ENCODE data around the gene NOC4L. TPM values are rescaled to one million over a fixed set of nuclear protein-coding genes. Genes with fewer than 3 reads are reported as not detected.

Gene NOC4L
- total RNA-seq, 1 experiment from 2014 or later: 29.8 TPM

- Histone ChIP-seq H3K27me3 (ENCODE audit: control insufficient read depth, insufficient read depth, low read length) (no peaks in the 10 kb centered on the region), H3K27ac (ENCODE audit: low read length) (no peak overlapping the region), H3K4me3 (ENCODE audit: low read depth in 2 of 2, low read length in 2 of 2) (no peak overlapping the region), H3K36me3 (ENCODE audit: control insufficient read depth, insufficient read depth, low read length) (no peaks in the 10 kb centered on the region), H3K4me1 (ENCODE audit: control insufficient read depth, insufficient read depth, low read length) (no peaks in the 10 kb centered on the region), H3K9me3 (ENCODE audit: control insufficient read depth, insufficient read depth, low read depth, low read length) (no peaks in the 10 kb centered on the region)
- ChIA-PET POLR2A (no interaction called here), CTCF (interaction anchor here (0.8 to 1.3 kb wide), 2 partner anchors 256 to 260 kb away, joined by 3 to 13 read pairs; no protein-coding TSS in a partner anchor)
- peak; percentile 24; the same call in 1 of the 2 replicates for ATAC-seq
- no peak for DNase-seq (ENCODE audit: low read depth, low spot score)
- TF ChIP-seq REST (IDR thresholded peaks at IDR 0.05; ENCODE audit: insufficient read depth in 1 of 2, low read depth in 2 of 2, low read length in 1 of 2): no peak
- no peak for TF ChIP-seq TCF7L2 (IDR thresholded peaks at IDR 0.05; ENCODE audit: low read depth, low read length)
- no peak for TF ChIP-seq CTCF (IDR thresholded peaks at IDR 0.05)
- intact Hi-C loops (cut with micrococcal nuclease; ENCODE audit: unreplicated experiment) (loop anchor here (10.0 kb wide), 2 partner anchors 60 to 250 kb away; no protein-coding TSS in a partner anchor), in situ Hi-C loops (cut with HindIII; ENCODE audit: low pct_unique_long_range_greater_than_20kb, low sequenced_read_pairs) (no loop called here)
- BruUV-seq (replicated peaks): no TSS peak
These were observed 10.1 kb downstream of the NOC4L start for GRCh38 chr12:132154341-132154761.

- Histone ChIP-seq H3K9me3 (ENCODE audit: control insufficient read depth, insufficient read depth, low read depth, low read length) (no peaks in the 10 kb centered on the region), H3K4me1 (ENCODE audit: control insufficient read depth, insufficient read depth, low read length) (no peaks in the 10 kb centered on the region), H3K36me3 (ENCODE audit: control insufficient read depth, insufficient read depth, low read length) (no peaks in the 10 kb centered on the region), H3K27me3 (ENCODE audit: control insufficient read depth, insufficient read depth, low read length) (no peaks in the 10 kb centered on the region), H3K4me3 (ENCODE audit: low read depth in 2 of 2, low read length in 2 of 2) (no peak overlapping the region), H3K27ac (ENCODE audit: low read length) (no peak overlapping the region)
- ATAC-seq (no peak), DNase-seq (ENCODE audit: low read depth, low spot score) (no peak)
- intact Hi-C loops (cut with micrococcal nuclease; ENCODE audit: unreplicated experiment): loop anchor here (10.0 kb wide), 2 partner anchors 60 to 250 kb away; no protein-coding TSS in a partner anchor
- ChIA-PET CTCF (no interaction called here), POLR2A (interaction anchor here (0.6 kb wide), 1 partner anchor 8 kb away, joined by 3 read pairs; no protein-coding TSS in a partner anchor)
- TF ChIP-seq POLR2AphosphoS5 (IDR thresholded peaks at IDR 0.05; ENCODE audit: low read depth, low read length) (no peak), SIN3A (IDR thresholded peaks at IDR 0.05; ENCODE audit: borderline replicate concordance, insufficient read depth, low read depth, low read length) (no peak), CTCF (IDR thresholded peaks at IDR 0.05) (no peak), REST (IDR thresholded peaks at IDR 0.05; ENCODE audit: insufficient read depth in 1 of 2, low read depth in 2 of 2, low read length in 1 of 2) (no peak), TCF7L2 (IDR thresholded peaks at IDR 0.05; ENCODE audit: low read depth, low read length) (no peak)
- BruUV-seq (replicated peaks): no TSS peak
- in situ Hi-C loops (cut with HindIII; ENCODE audit: low pct_unique_long_range_greater_than_20kb, low sequenced_read_pairs): no loop called here
These were observed 10.9 kb downstream of the NOC4L start for GRCh38 chr12:132154941-132155770.
